Ishikawa (cell line): ENCODE measurements around the gene WNK2.

ENCODE experiments used
- CEBPB ChIP-seq: IDR thresholded peaks from 2 replicates; pipeline ENCODE4 v1.6.1; 2012
- CREB1 ChIP-seq: IDR thresholded peaks from 2 replicates; pipeline ENCODE4 v1.6.1; 2012; ENCODE audit warnings: low read depth
- EP300 ChIP-seq: IDR thresholded peaks from 2 replicates; pipeline ENCODE4 v1.6.1; 2012; ENCODE audit warnings: borderline replicate concordance
- FOXM1 ChIP-seq: IDR thresholded peaks from 2 replicates; pipeline ENCODE4 v1.6.1; 2012; ENCODE audit warnings: low read depth, borderline replicate concordance
- MAX ChIP-seq: IDR thresholded peaks from 2 replicates; pipeline ENCODE4 v1.6.1; 2012
- RAD21 ChIP-seq: IDR thresholded peaks from 2 replicates; pipeline ENCODE4 v1.6.1; 2012; ENCODE audit warnings: low read depth
- REST ChIP-seq: IDR thresholded peaks from 2 replicates; pipeline ENCODE4 v1.6.1; 2012; ENCODE audit warnings: low read depth, mild to moderate bottlenecking
- TAF1 ChIP-seq: IDR thresholded peaks from 2 replicates; pipeline ENCODE4 v1.6.1; 2012; ENCODE audit warnings: low read depth, mild to moderate bottlenecking
- TCF12 ChIP-seq: IDR thresholded peaks from 2 replicates; pipeline ENCODE4 v1.6.1; 2012; ENCODE audit warnings: low read depth
- TEAD4 ChIP-seq: IDR thresholded peaks from 2 replicates; pipeline ENCODE4 v1.6.1; 2012
- USF1 ChIP-seq: IDR thresholded peaks from 2 replicates; pipeline ENCODE4 v1.6.1; 2012
- YY1 ChIP-seq: IDR thresholded peaks from 2 replicates; pipeline ENCODE4 v1.6.1; 2012; ENCODE audit warnings: low read depth
- ZBTB7A ChIP-seq: IDR thresholded peaks from 2 replicates; pipeline ENCODE4 v1.6.1; 2012; ENCODE audit warnings: low read depth

- TF ChIP-seq TAF1 (no peak), REST (no peak), EP300 (no peak), CEBPB (no peak), CREB1 (no peak), USF1 (no peak), TCF12 (no peak), TEAD4 (no peak), FOXM1 (no peak), MAX (no peak), RAD21 (no peak), YY1 (no peak), ZBTB7A (no peak)
Measured at GRCh38 chr9:93229636-93230035, 45.7 kb downstream of the WNK2 start.
